GM19239 (cell line): Measurements from ENCODE around the gene MT1M.

Experiments used
- DNase-seq: peaks from one replicate; pipeline ENCODE4 v3.0.0; 2011; ENCODE audit warnings: low spot score; ENCODE audit not compliant: insufficient read length
- FAIRE-seq: peaks from 2 replicates; lab custom pipeline; 2011; peaks lifted over from hg19 to GRCh38; lab: Jason Lieb, UNC

The MT1M gene

GRCh38 chr16:56625943-56626654 is 6.4 kb upstream of the MT1M start:
- no peak for DNase-seq
- no peak for FAIRE-seq

- DNase-seq = no peak
- no peak for FAIRE-seq
These were observed 5.8 kb upstream of the MT1M start for GRCh38 chr16:56626685-56627084.

- DNase-seq = no peak
- no peak for FAIRE-seq
These were observed 3.7 kb upstream of the MT1M start for GRCh38 chr16:56628486-56629350.

DNA sequence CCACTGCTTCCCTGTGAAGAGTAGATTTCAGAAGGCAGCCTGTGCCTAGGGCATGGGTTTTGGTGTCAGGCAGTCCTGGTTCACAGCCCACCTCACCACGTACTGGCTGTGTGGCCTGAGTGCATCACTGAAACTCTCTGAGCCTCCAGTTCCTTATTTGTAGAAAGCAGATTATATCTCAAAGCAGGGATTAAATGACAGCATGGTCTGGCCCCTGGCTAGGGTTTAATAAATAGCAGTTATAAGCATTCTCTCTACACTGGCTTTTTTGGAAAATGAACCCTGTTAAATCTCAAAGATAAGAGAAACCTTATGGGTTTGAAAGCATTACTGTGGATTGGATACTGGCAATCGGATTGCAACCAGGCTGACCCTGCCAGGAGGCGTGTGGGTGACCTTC is 2.9 kb upstream of the MT1M start:
- DNase-seq = no peak
- FAIRE-seq = no peak

DNA sequence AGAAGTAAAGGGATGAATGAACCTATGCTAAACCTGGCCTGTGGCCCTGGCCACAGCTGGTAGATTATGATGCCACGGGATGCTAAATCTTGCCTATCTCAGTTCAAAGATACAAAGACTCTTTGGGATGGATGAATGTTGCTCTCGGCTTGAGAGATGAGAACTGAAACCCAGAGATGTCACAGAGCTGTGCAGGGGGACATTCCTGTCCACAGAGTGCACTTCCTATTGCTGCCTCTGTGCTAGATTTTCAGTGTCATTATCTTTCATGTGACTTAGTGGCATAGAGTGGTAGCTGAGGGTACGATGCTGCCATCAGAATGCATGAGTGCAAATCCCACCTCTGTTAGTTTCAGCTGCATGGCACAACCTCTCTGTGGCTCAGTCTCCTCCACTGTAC is 2.3 kb upstream of the MT1M start:
- DNase-seq (peak; percentile 62), FAIRE-seq (peak; percentile 86)

DNA sequence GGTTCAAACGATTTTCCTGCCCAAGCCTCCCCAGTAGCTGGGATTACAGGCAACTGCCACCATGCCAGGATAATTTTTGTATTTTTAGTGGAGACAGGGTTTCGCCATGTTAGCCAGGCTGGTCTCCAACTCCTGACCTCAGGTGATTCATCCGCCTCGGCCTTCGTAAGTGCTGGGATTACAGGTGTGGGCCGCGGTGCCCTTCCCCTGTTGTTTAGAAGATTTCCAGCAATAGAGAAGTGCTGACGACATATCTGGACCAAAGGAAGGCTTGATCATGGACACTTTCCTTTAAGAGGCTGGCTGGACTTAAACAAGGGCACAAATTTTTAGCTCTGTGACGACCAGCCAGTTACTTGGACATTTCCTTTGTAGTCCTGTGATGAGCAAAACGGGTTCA is 1.3 kb upstream of the MT1M start:
- DNase-seq = no peak
- no peak for FAIRE-seq

DNA sequence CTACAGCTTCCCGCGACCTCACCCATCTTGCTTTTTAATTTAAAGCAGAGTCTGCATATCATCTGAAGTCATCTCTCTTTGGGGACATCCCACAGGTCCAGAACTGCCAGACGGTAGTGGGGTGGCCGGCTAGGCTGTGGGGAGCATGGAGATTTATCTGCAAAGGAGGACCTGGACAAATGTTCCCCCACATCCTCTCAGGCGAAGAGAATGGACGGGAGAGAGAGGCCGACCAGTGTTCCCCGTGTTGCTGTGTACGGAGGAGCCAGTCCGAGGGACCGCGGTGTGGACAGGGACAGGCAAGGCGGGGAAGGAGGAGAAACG is 665 bp upstream of the MT1M start:
- DNase-seq (no peak), FAIRE-seq (no peak)

GRCh38 chr16:56632848-56633365 is 448 bp downstream of the MT1M start:
- DNase-seq (no peak), FAIRE-seq (no peak)

GRCh38 chr16:56633535-56633934 is 1.1 kb downstream of the MT1M start:
- DNase-seq (no peak), FAIRE-seq (no peak)

DNA sequence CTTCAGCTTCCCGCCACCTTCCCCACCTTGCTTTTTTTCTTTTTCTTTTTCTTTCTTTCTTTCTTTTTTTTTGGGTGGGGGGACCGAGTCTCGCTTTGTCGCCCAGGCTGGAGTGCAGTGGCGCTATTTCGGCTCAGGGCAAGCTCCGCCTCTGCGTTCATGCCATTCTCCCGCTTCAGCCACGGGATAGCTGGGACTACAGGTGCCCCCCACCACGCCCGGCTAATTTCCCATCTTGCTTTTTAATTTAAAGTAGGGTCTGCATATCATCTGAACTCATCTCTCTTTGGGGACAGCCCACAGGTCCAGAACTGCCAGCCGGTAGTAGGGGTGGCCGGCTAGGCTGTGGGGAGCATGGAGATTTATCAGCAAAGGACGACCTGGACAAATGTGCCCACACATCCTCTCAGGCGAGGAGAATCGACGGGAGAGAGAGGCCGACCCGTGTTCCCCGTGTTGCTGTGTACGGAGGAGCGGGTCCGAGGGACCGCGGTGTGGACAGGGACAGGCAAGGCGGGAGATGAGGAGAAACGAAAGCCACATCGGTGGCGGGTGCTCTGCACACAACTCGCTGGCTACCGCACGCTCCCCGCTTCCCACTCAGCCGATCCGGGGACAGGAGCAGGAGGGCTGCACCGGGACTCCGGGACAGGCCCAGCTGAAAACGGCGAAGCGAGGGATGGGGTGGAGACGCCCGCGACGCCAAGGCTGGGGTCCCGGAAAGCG is 2.4 kb downstream of the MT1M start:
- no peak for DNase-seq
- no peak for FAIRE-seq

GRCh38 chr16:56635441-56635967 is 3.0 kb downstream of the MT1M start:
- no peak for DNase-seq
- FAIRE-seq = no peak

- FAIRE-seq (no peak), DNase-seq (no peak)
These were observed 4.4 kb downstream of the MT1M start for GRCh38 chr16:56636616-56637413.

DNA sequence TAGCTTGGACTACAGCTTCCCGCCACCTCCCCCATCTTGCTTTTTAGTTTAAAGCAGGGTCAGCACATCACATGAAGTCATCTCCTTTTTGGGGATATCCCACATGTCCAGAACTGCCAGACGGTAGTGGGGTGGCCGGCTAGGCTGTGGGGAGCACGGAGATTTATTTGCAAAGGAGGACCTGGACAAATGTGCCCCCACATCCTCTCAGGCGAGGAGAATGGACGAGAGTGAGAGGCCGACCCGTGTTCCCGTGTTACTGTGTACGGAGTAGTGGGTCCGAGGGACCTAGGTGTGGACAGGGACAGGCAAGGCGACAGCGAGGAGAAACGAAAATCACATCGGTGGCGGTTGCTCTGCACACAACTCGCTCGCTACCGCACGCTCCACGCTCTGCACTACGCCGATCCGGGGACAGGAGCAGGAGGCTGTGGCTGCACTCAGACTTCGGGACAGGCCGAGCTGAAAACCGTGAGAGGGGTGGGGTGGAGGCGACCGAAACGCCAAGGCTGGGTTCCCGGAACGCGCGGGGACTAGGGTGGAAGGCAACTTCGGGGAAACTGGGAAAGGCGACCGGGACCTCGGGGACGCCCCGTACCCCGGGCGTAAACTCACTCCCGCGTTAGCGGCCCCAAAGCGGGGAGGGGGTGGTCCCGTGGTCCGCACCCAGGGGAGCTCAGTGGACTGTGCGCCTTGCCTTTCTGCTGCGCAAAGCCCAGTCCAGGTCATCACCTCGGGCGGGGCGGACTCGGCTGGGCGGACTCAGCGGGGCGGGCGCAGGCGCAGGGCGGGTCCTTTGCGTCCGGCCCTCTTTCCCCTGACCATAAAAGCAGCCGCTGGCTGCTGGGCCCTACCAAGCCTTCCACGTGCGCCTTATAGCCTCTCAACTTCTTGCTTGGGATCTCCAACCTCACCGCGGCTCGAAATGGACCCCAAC is 5.6 kb downstream of the MT1M start, which contains the start of gene MT1A:
Gene MT1A (plus strand): TSS at position 853 of the 937 bp plus-strand sequence. CDS start 73 bp downstream, at position 926.
- DNase-seq (no peak), FAIRE-seq (no peak)

- DNase-seq (no peak), FAIRE-seq (no peak)
These were observed 6.6 kb downstream of the MT1M start for GRCh38 chr16:56639045-56639444.

- FAIRE-seq = no peak
These were observed 7.6 kb downstream of the MT1M start for GRCh38 chr16:56640076-56640475.

DNA sequence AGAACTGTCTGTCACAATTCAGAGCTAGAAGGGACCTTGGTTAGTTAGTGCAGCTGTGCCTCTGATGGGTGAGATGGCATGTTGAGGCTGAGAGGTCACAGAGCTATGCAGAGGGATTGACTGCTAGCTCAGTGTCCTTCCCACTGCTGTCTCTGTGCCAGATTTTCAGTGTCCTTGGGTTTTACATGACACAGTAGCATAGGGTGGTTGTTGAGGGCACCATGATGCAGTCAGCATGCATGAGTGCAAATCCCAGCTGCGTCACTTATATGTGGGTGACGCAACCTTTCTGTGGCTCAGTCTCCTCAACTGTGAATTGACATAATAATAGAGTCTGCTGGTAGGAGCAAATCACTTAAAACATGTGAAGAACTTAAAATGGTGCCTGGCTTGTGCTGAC is 8.7 kb downstream of the MT1M start:
- DNase-seq = no peak
- no peak for FAIRE-seq

More at GRCh38 chr16:56640076-56640475, 7.6 kb downstream of the MT1M start:
- no peak for DNase-seq

DNA sequence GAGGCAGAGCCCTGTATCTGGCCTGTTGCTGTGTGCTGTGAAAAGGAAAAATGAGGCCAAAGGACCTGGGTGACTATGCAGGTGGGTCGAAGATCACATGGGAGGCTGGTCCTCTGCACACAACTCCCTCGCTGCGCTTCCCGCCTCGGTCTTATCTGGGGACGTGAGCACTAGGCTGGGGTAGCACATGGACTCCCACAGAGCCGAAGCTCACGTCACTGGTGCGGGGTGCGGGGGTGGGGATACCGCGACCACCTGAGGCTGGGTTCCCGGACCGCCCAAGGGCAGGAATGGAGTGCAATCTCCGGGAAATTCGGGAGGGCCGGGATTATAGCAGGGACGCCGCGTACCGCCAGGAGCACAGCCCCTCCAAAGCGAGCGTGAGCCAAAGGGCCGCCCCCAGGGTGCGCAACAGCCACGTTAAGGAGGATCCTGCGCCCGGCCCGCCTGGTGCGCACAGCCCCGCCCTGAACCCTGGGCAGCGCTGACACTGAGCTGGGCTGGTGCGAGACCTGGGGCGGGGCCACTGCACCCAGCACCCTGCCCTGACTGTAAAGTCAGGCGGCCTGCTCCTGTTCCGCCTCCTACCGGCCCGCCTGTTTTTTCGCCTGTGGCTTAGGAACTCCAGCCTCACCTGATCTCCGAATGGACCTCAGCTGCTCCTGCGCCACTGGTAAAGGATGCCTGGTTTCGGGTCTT is 10.8 kb downstream of the MT1M start:
- FAIRE-seq = no peak
- peak; percentile 28 for DNase-seq

GRCh38 chr16:56643833-56644232 is 11.4 kb downstream of the MT1M start:
- FAIRE-seq (no peak), DNase-seq (no peak)
